Activated CD4-positive, alpha-beta T cell treated with anti-CD3 and anti-CD28 coated beads, Interleukin-2, amount 10 ng/mL, durations not matched to agents 7 days and 5 days (primary cell): ENCODE data around the gene UBN1. TPM values are rescaled to one million over a fixed set of nuclear protein-coding genes. Genes with fewer than 3 reads are reported as not detected.
"Not testable (repeated sequence)": the region's sequence is repeated elsewhere in the genome, so short reads cannot be mapped to it uniquely, and the experiment has no call there.

Experiments used
- CTCF ChIA-PET: fragments of 350-600 bp; sonication (Branson Sonifier 250); formaldehyde crosslinking; loops from one replicate; lab custom pipeline; 2021; ENCODE audit warnings: antibody characterized with exemption; lab: Charles Lee
- POLR2A ChIA-PET: fragments of 350-600 bp; sonication (Branson Sonifier 250); formaldehyde crosslinking; loops from one replicate; lab custom pipeline; 2021; ENCODE audit warnings: antibody characterized with exemption; lab: Charles Lee
- DNase-seq: peaks from one replicate; pipeline ENCODE4 v3.0.0-alpha.2; 2020
- H3K27ac Mint-ChIP-seq: one replicate; pipeline ENCODE4 v1.8.0; 2021; ENCODE audit warnings: mild to moderate bottlenecking, moderate library complexity, mixed read lengths
- H3K27me3 Mint-ChIP-seq: one replicate; pipeline ENCODE4 v1.8.0; 2021; ENCODE audit warnings: mixed read lengths
- H3K36me3 Mint-ChIP-seq: one replicate; pipeline ENCODE4 v1.8.0; 2021; ENCODE audit warnings: low read depth, mixed read lengths
- H3K4me1 Mint-ChIP-seq: one replicate; pipeline ENCODE4 v1.8.0; 2021; ENCODE audit warnings: mixed read lengths
- H3K4me3 Mint-ChIP-seq: one replicate; pipeline ENCODE4 v1.8.0; 2021; ENCODE audit warnings: mild to moderate bottlenecking, moderate library complexity, mixed read lengths
- H3K9me3 Mint-ChIP-seq: one replicate; pipeline ENCODE4 v1.8.0; 2021; ENCODE audit warnings: mixed read lengths
- total RNA-seq, 2 experiments: library from RNA; stranded (reverse); gene quantifications; one replicate each; pipeline ENCODE4 v1.2.3, GENCODE V29; 2021

The UBN1 gene
- total RNA-seq, 2 experiments from 2014 or later = 38.2 to 38.3 TPM

DNA sequence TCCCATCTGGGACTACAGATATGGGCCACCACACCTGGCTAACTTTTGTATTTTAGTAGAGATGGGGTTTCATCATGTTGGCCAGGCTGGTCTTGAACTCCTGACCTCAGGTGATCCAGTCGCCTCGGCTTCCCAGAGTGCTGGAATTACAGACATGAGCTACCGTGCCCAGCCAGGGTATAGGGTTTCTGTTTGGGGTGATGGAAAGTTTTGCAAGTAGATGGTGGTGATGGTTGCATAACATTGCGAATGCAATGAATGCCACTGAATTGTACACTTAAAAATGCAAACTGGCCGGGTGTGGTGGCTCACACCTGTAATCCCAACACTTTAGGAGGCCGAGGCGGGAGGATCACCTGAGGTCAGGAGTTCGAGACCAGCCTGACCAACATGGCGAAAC lies 49.5 kb downstream of the UBN1 start:
- POLR2A ChIA-PET, H3K4me3 Mint-ChIP-seq, H3K27ac Mint-ChIP-seq, H3K36me3 Mint-ChIP-seq, H3K4me1 Mint-ChIP-seq, DNase-seq, H3K9me3 Mint-ChIP-seq, H3K27me3 Mint-ChIP-seq: not testable (repeated sequence)
- CTCF ChIA-PET = interaction anchor here (0.7 kb wide), 1 partner anchor 660 kb away, joined by 3 read pairs; no protein-coding TSS in a partner anchor

GRCh38 chr16:4897328-4897727 lies 50.0 kb downstream of the UBN1 start:
- Mint-ChIP-seq H3K4me3 (no peak overlapping the region), H3K4me1 (no peaks in the 10 kb centered on the region), H3K27ac (no peak overlapping the region), H3K9me3 (no peaks in the 10 kb centered on the region), H3K27me3 (no peaks in the 10 kb centered on the region), H3K36me3 (no peaks in the 10 kb centered on the region)
- DNase-seq = no peak
- ChIA-PET POLR2A (no interaction called here), CTCF (interaction anchor here (0.7 kb wide), 1 partner anchor 661 kb away, joined by 3 read pairs; no protein-coding TSS in a partner anchor)

DNA sequence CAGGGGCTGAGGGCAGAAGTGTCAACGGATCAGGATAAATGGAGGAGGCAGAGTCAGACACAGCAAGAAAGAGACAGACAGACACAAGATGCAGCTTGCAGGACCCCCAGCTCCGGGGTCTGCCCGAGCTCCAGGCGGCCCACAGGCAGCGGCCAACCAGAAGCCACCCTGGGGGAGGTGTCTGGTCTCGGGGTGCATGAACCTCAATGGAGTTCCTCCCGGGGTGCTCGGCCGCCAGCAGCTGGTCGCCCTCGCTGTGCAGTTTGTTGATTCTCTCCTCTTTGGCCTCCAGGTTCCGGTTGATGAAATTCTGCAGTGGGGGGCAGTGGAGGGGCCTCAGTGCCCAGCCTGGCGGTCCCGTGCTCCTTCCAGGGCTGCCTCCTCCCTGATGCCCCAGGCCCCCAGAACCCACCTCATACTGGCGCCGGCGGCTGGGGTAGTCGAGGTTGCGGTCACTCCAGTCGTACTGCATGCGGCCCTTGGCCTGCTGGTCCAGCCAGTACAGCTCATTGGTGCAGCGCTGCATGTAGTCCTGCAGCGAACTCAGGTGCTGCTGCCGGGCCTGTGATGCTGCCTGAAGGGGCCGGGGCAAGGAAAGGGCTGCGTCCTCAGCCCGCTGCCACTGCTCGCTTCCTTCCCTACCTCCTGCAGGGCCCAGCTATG lies 51.7 kb downstream of the UBN1 start:
- Mint-ChIP-seq H3K27me3 (no peaks in the 10 kb centered on the region), H3K4me1 (no peaks in the 10 kb centered on the region), H3K27ac (no peak overlapping the region), H3K36me3 (no peaks in the 10 kb centered on the region), H3K9me3 (no peaks in the 10 kb centered on the region), H3K4me3 (no peak overlapping the region)
- ChIA-PET CTCF (interaction anchor here (1.3 kb wide), 1 partner anchor 24 kb away, joined by 4 read pairs; no protein-coding TSS in a partner anchor), POLR2A (no interaction called here)
- DNase-seq = no peak

GRCh38 chr16:4899474-4899846 lies 52.2 kb downstream of the UBN1 start:
- Mint-ChIP-seq H3K36me3 (no peaks in the 10 kb centered on the region), H3K4me1 (no peaks in the 10 kb centered on the region)
- CTCF ChIA-PET = interaction anchor here (0.9 to 1.3 kb wide), 2 partner anchors 24 to 92 kb away, joined by 3 to 4 read pairs; no protein-coding TSS in a partner anchor

GRCh38 chr16:4900036-4900435 lies 52.8 kb downstream of the UBN1 start:
- no peaks in the 10 kb centered on the region for H3K9me3 Mint-ChIP-seq
- ChIA-PET CTCF (interaction anchor here (0.6 to 0.9 kb wide), 2 partner anchors 93 to 691 kb away, joined by 3 read pairs; no protein-coding TSS in a partner anchor), POLR2A (no interaction called here)
- no peak overlapping the region for H3K27ac Mint-ChIP-seq
- H3K4me3 Mint-ChIP-seq = no peak overlapping the region
- no peaks in the 10 kb centered on the region for H3K36me3 Mint-ChIP-seq
- no peak for DNase-seq
- no peaks in the 10 kb centered on the region for H3K4me1 Mint-ChIP-seq
- H3K27me3 Mint-ChIP-seq = no peaks in the 10 kb centered on the region

More at GRCh38 chr16:4899474-4899846, 52.2 kb downstream of the UBN1 start:
- Mint-ChIP-seq H3K4me3 (no peak overlapping the region), H3K27me3 (no peaks in the 10 kb centered on the region), H3K27ac (no peak overlapping the region), H3K9me3 (no peaks in the 10 kb centered on the region)
- DNase-seq = no peak
- POLR2A ChIA-PET = no interaction called here

DNA sequence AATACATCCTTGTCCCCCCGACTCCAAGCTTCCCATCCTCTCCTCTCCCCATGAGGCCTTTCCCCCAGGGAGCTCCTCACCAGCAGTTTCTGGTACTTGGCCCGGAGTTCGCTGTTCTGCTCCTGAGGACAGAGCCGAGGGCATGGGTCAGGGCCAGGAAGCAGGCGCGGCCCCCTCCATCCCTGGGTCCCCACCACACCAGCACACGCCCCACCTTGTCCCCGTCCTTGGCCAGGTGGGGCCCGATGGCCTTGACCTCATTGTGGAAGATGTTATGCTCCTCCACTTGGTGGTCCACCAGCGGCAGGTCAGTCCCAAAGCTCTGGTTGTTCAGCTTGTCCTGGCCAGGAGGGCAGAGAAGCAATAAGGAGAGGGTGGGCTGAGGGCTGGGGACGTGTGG lies 53.5 kb downstream of the UBN1 start:
- Mint-ChIP-seq H3K27ac (no peak overlapping the region), H3K36me3 (no peaks in the 10 kb centered on the region), H3K9me3 (no peaks in the 10 kb centered on the region), H3K4me1 (no peaks in the 10 kb centered on the region), H3K27me3 (no peaks in the 10 kb centered on the region), H3K4me3 (no peak overlapping the region)
- DNase-seq = no peak
- ChIA-PET POLR2A (no interaction called here), CTCF (interaction anchor here (0.6 kb wide), 1 partner anchor 692 kb away, joined by 3 read pairs; no protein-coding TSS in a partner anchor)

DNA sequence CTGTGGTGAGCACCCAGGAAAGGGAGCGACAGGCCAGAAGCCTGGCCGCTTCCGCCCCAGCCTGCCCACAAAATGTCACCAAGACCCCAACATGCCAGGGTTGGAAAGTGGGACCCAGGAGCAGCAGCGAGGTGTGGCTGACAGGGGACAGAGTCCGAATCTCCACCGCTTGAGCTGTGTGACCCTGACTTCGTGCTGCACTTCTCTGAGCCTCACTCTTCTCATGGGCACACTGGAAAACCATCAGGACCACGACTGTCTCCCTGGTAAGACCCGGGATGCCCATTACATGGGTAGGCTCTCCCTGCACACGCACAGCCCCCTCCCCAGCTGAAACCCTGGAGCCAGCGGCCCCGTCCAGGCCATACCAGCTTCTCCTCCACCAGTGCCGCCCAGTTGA lies 54.8 kb downstream of the UBN1 start:
- no peaks in the 10 kb centered on the region for H3K36me3 Mint-ChIP-seq
- H3K27me3 Mint-ChIP-seq = peaks cover 3% of the 10 kb centered on the region
- H3K9me3 Mint-ChIP-seq = no peaks in the 10 kb centered on the region

DNA sequence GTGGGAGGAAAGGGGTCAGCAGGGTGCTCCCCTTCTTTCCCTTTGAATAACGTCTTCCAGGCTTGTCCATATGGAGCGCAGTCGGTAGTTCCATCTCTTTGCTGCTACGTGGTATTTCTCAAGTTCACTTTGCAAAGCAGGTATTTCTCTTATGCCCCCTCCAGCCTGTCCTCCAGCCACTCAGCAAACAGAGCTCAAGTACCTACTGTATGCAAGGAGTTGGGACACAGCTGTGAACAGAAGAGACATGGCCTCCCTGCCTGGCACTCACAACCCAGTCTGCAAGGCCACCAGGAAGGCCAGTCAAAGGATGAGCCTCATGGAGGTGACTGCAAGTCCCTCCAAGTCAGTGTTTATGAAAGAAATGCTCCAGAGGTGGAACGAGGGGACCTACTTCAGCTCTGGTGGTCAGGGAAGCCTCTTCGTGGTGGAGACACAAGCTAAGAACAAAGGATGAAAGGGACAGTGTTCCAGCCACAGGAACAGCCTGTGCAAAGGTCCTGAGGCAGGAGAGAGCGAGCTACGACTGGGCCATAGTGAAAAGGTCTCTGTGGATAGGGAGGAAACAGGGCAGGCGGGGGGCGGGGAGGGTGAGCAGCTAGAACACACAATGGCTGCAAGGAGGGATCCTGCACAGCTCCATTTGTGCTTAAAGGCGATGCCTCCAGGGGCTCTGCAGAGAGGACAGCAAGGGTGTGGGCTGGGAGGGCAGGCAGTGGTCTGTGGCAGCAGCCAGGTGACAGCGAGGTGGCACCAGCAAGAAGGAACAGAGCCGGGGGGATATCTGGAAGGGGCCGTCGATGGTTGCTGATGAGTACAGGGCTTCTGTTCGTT lies 57.0 kb downstream of the UBN1 start:
- POLR2A ChIA-PET = no interaction called here
- no peak overlapping the region for H3K4me3 Mint-ChIP-seq
- DNase-seq = no peak
- no peak overlapping the region for H3K27ac Mint-ChIP-seq
- no peaks in the 10 kb centered on the region for H3K36me3 Mint-ChIP-seq
- CTCF ChIA-PET = no interaction called here
- H3K4me1 Mint-ChIP-seq = no peaks in the 10 kb centered on the region
- H3K27me3 Mint-ChIP-seq = peaks cover 5% of the 10 kb centered on the region
- H3K9me3 Mint-ChIP-seq = no peaks in the 10 kb centered on the region

More for the DNA sequence above, 54.8 kb downstream of the UBN1 start:
- ChIA-PET POLR2A (no interaction called here), CTCF (no interaction called here)
- Mint-ChIP-seq H3K4me3 (no peak overlapping the region), H3K4me1 (no peaks in the 10 kb centered on the region), H3K27ac (no peak overlapping the region)
- no peak for DNase-seq

- Mint-ChIP-seq H3K4me1 (no peaks in the 10 kb centered on the region), H3K4me3 (no peak overlapping the region), H3K36me3 (no peaks in the 10 kb centered on the region), H3K27me3 (peaks cover 5% of the 10 kb centered on the region), H3K27ac (no peak overlapping the region), H3K9me3 (no peaks in the 10 kb centered on the region)
- POLR2A ChIA-PET = no interaction called here
- DNase-seq = no peak
- CTCF ChIA-PET = interaction anchor here (0.6 kb wide), 1 partner anchor 329 kb away, joined by 3 read pairs; no protein-coding TSS in a partner anchor
Measured at GRCh38 chr16:4904942-4905615, 57.8 kb downstream of the UBN1 start.

GRCh38 chr16:4908854-4909401 lies 61.6 kb downstream of the UBN1 start:
- H3K27me3 Mint-ChIP-seq = peaks cover 5% of the 10 kb centered on the region
- H3K36me3 Mint-ChIP-seq = no peaks in the 10 kb centered on the region
- H3K4me3 Mint-ChIP-seq = no peak overlapping the region
- no peaks in the 10 kb centered on the region for H3K9me3 Mint-ChIP-seq
- no peaks in the 10 kb centered on the region for H3K4me1 Mint-ChIP-seq
- CTCF ChIA-PET = interaction anchor here (1.4 kb wide), 1 partner anchor 21 kb away, joined by 3 read pairs; no protein-coding TSS in a partner anchor
- no peak for DNase-seq
- POLR2A ChIA-PET = no interaction called here
- no peak overlapping the region for H3K27ac Mint-ChIP-seq

GRCh38 chr16:4909825-4910224 lies 62.5 kb downstream of the UBN1 start:
- Mint-ChIP-seq H3K4me3 (no peak overlapping the region), H3K36me3 (no peaks in the 10 kb centered on the region), H3K4me1 (no peaks in the 10 kb centered on the region), H3K9me3 (no peaks in the 10 kb centered on the region), H3K27ac (no peak overlapping the region), H3K27me3 (peaks cover 5% of the 10 kb centered on the region)
- DNase-seq = no peak
- CTCF ChIA-PET = interaction anchor here (1.4 kb wide), 1 partner anchor 20 kb away, joined by 3 read pairs; no protein-coding TSS in a partner anchor
- POLR2A ChIA-PET = no interaction called here

DNA sequence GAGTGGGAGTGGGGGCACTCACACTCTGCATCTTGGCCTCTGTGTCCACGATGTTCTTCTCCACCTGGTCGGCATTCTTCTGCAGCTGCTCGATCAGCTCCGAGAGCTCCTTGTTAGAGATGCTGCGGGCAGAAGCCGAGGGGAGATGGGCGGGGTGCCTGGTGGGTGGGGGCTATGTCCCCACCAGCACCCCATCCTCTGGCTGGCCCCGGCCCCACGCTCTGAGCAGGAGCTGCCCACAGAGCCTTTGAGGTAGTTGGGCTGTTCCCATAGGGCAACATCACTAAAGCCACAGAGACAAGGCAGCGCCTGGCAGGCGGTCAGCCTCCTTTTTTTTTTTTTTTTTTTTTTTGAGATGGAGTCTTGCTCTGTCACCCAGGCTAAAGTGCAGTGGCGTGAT lies 63.5 kb downstream of the UBN1 start:
- Mint-ChIP-seq H3K4me1 (no peaks in the 10 kb centered on the region), H3K4me3 (no peak overlapping the region), H3K36me3 (no peaks in the 10 kb centered on the region), H3K27me3 (peaks cover 5% of the 10 kb centered on the region), H3K9me3 (no peaks in the 10 kb centered on the region), H3K27ac (no peak overlapping the region)
- POLR2A ChIA-PET = no interaction called here
- no peak for DNase-seq
- CTCF ChIA-PET = no interaction called here
